Stimulated activated memory B cell treated with anti-CD40 and anti-IgM and Interleukin-4, amounts not matched to agents 10 μg/mL and 1 μg/mL and 100 μg/mL, for 72 hours (primary cell): ENCODE data around the gene TIAM2.
A peak's percentile ranks its signal among the peaks of the same experiment; 100 is the strongest.

Experiments used
- ATAC-seq: fragments of 150-1000 bp; cut with Tn5 transposase; 2 replicates; pipeline ENCODE4 v1.10.0; 2021
- H3K27ac Mint-ChIP-seq: one replicate; pipeline ENCODE4 v1.8.0; 2022; ENCODE audit warnings: mild to moderate bottlenecking, mixed read lengths
- H3K27me3 Mint-ChIP-seq: one replicate; pipeline ENCODE4 v1.8.0; 2022; ENCODE audit warnings: mixed read lengths
- H3K36me3 Mint-ChIP-seq: one replicate; pipeline ENCODE4 v1.8.0; 2022; ENCODE audit warnings: mixed read lengths
- H3K4me1 Mint-ChIP-seq: one replicate; pipeline ENCODE4 v1.8.0; 2022; ENCODE audit warnings: mixed read lengths
- H3K4me3 Mint-ChIP-seq: one replicate; pipeline ENCODE4 v1.8.0; 2022; ENCODE audit warnings: mild to moderate bottlenecking, moderate library complexity, mixed read lengths
- H3K9me3 Mint-ChIP-seq: one replicate; pipeline ENCODE4 v1.8.0; 2022; ENCODE audit warnings: mixed read lengths

TIAM2 gene

GRCh38 chr6:155030148-155030720 lies 35.1 kb downstream of the TIAM2 start:
- Mint-ChIP-seq H3K27ac (no peak overlapping the region), H3K4me3 (no peak overlapping the region), H3K36me3 (no peaks in the 10 kb centered on the region), H3K27me3 (no peaks in the 10 kb centered on the region), H3K9me3 (no peaks in the 10 kb centered on the region), H3K4me1 (no peaks in the 10 kb centered on the region)
- no peak for ATAC-seq

- Mint-ChIP-seq H3K36me3 (no peaks in the 10 kb centered on the region), H3K27me3 (no peaks in the 10 kb centered on the region)
These were observed 36.0 kb downstream of the TIAM2 start for GRCh38 chr6:155031091-155031490.

GRCh38 chr6:155033021-155033791 lies 38.1 kb downstream of the TIAM2 start:
- Mint-ChIP-seq H3K27me3 (no peaks in the 10 kb centered on the region), H3K36me3 (no peaks in the 10 kb centered on the region), H3K4me1 (no peaks in the 10 kb centered on the region), H3K4me3 (no peak overlapping the region), H3K27ac (no peak overlapping the region), H3K9me3 (no peaks in the 10 kb centered on the region)
- no peak for ATAC-seq

More at GRCh38 chr6:155031091-155031490, 36.0 kb downstream of the TIAM2 start:
- H3K4me3 Mint-ChIP-seq: no peak overlapping the region
- no peaks in the 10 kb centered on the region for H3K4me1 Mint-ChIP-seq
- no peak overlapping the region for H3K27ac Mint-ChIP-seq
- H3K9me3 Mint-ChIP-seq: no peaks in the 10 kb centered on the region
- ATAC-seq: no peak

GRCh38 chr6:155036907-155037306 lies 41.8 kb downstream of the TIAM2 start:
- no peaks in the 10 kb centered on the region for H3K36me3 Mint-ChIP-seq
- no peak overlapping the region for H3K4me3 Mint-ChIP-seq

GRCh38 chr6:155038104-155038503 lies 43.0 kb downstream of the TIAM2 start:
- Mint-ChIP-seq H3K27ac (no peak overlapping the region), H3K36me3 (no peaks in the 10 kb centered on the region), H3K4me3 (no peak overlapping the region), H3K9me3 (no peaks in the 10 kb centered on the region), H3K4me1 (no peaks in the 10 kb centered on the region), H3K27me3 (no peaks in the 10 kb centered on the region)
- peak; percentile 31 for ATAC-seq

More at GRCh38 chr6:155036907-155037306, 41.8 kb downstream of the TIAM2 start:
- no peaks in the 10 kb centered on the region for H3K27me3 Mint-ChIP-seq
- H3K9me3 Mint-ChIP-seq: no peaks in the 10 kb centered on the region
- ATAC-seq: no peak
- no peaks in the 10 kb centered on the region for H3K4me1 Mint-ChIP-seq
- no peak overlapping the region for H3K27ac Mint-ChIP-seq

- no peak for ATAC-seq
- no peak overlapping the region for H3K27ac Mint-ChIP-seq
- no peaks in the 10 kb centered on the region for H3K36me3 Mint-ChIP-seq
- no peaks in the 10 kb centered on the region for H3K9me3 Mint-ChIP-seq
- H3K4me1 Mint-ChIP-seq: no peaks in the 10 kb centered on the region
- no peaks in the 10 kb centered on the region for H3K27me3 Mint-ChIP-seq
- H3K4me3 Mint-ChIP-seq: no peak overlapping the region
These were observed 43.4 kb downstream of the TIAM2 start for GRCh38 chr6:155038527-155038926.

- H3K27ac Mint-ChIP-seq: no peak overlapping the region
- no peaks in the 10 kb centered on the region for H3K9me3 Mint-ChIP-seq
- H3K4me3 Mint-ChIP-seq: no peak overlapping the region
- ATAC-seq: no peak
- H3K4me1 Mint-ChIP-seq: no peaks in the 10 kb centered on the region
- no peaks in the 10 kb centered on the region for H3K36me3 Mint-ChIP-seq
- H3K27me3 Mint-ChIP-seq: no peaks in the 10 kb centered on the region
These were observed 44.5 kb downstream of the TIAM2 start for GRCh38 chr6:155039618-155040017.

GRCh38 chr6:155040154-155040553 lies 45.0 kb downstream of the TIAM2 start:
- Mint-ChIP-seq H3K4me3 (no peak overlapping the region), H3K4me1 (no peaks in the 10 kb centered on the region), H3K27me3 (no peaks in the 10 kb centered on the region), H3K36me3 (no peaks in the 10 kb centered on the region), H3K9me3 (no peaks in the 10 kb centered on the region), H3K27ac (no peak overlapping the region)
- no peak for ATAC-seq

GRCh38 chr6:155040901-155041650 lies 46.0 kb downstream of the TIAM2 start:
- peaks cover 6% of the 10 kb centered on the region for H3K27me3 Mint-ChIP-seq
- H3K4me1 Mint-ChIP-seq: no peaks in the 10 kb centered on the region
- H3K36me3 Mint-ChIP-seq: no peaks in the 10 kb centered on the region
- no peak overlapping the region for H3K4me3 Mint-ChIP-seq
- no peak overlapping the region for H3K27ac Mint-ChIP-seq
- H3K9me3 Mint-ChIP-seq: no peaks in the 10 kb centered on the region
- ATAC-seq: no peak

GRCh38 chr6:155041741-155042279 lies 46.7 kb downstream of the TIAM2 start:
- Mint-ChIP-seq H3K27ac (no peak overlapping the region), H3K4me3 (no peak overlapping the region), H3K9me3 (no peaks in the 10 kb centered on the region), H3K36me3 (no peaks in the 10 kb centered on the region), H3K4me1 (no peaks in the 10 kb centered on the region), H3K27me3 (peaks cover 7% of the 10 kb centered on the region)
- no peak for ATAC-seq

- ATAC-seq: no peak
- Mint-ChIP-seq H3K27me3 (peaks cover 8% of the 10 kb centered on the region), H3K27ac (no peak overlapping the region), H3K4me3 (no peak overlapping the region), H3K9me3 (no peaks in the 10 kb centered on the region), H3K36me3 (no peaks in the 10 kb centered on the region), H3K4me1 (no peaks in the 10 kb centered on the region)
These were observed 47.9 kb downstream of the TIAM2 start for GRCh38 chr6:155042983-155043382.

- H3K9me3 Mint-ChIP-seq: no peaks in the 10 kb centered on the region
- peaks cover 16% of the 10 kb centered on the region for H3K27me3 Mint-ChIP-seq
- no peak overlapping the region for H3K4me3 Mint-ChIP-seq
- no peaks in the 10 kb centered on the region for H3K36me3 Mint-ChIP-seq
- peaks cover 2% of the 10 kb centered on the region for H3K4me1 Mint-ChIP-seq
- H3K27ac Mint-ChIP-seq: no peak overlapping the region
- ATAC-seq: no peak
These were observed 50.7 kb downstream of the TIAM2 start for GRCh38 chr6:155045561-155046404.

- Mint-ChIP-seq H3K36me3 (no peaks in the 10 kb centered on the region), H3K4me3 (no peak overlapping the region), H3K27me3 (peaks cover 16% of the 10 kb centered on the region), H3K9me3 (no peaks in the 10 kb centered on the region), H3K4me1 (peaks cover 6% of the 10 kb centered on the region), H3K27ac (no peak overlapping the region)
- ATAC-seq: no peak
These were observed 52.4 kb downstream of the TIAM2 start for GRCh38 chr6:155047523-155047922.

- H3K27me3 Mint-ChIP-seq: peaks cover 16% of the 10 kb centered on the region
- peaks cover 6% of the 10 kb centered on the region for H3K4me1 Mint-ChIP-seq
- H3K4me3 Mint-ChIP-seq: no peak overlapping the region
- H3K36me3 Mint-ChIP-seq: no peaks in the 10 kb centered on the region
- H3K9me3 Mint-ChIP-seq: no peaks in the 10 kb centered on the region
- H3K27ac Mint-ChIP-seq: no peak overlapping the region
- ATAC-seq: peak; percentile 70
These were observed 55.2 kb downstream of the TIAM2 start for GRCh38 chr6:155050311-155050710.
